Hepatocyte (in vitro differentiated cells): ENCODE data around the gene CCDC34. TPM values are rescaled to one million over a fixed set of nuclear protein-coding genes. Genes with fewer than 3 reads are reported as not detected.

Source experiments
- DNase-seq: peaks from one replicate; pipeline ENCODE4 v3.0.0-alpha.2; 2016; ENCODE audit warnings: low spot score
- H2AFZ ChIP-seq: fragments of 200-600 bp; sonication (generic); 2 replicates; pipeline ENCODE4 v1.6.0; 2016; ENCODE audit warnings: antibody characterized with exemption, mild to moderate bottlenecking
- H3K27ac ChIP-seq: fragments of 200-600 bp; sonication (generic); 2 replicates; pipeline ENCODE4 v1.5.1; 2016; ENCODE audit warnings: mild to moderate bottlenecking
- H3K27me3 ChIP-seq: fragments of 200-600 bp; sonication (generic); 2 replicates; pipeline ENCODE4 v1.6.1; 2016
- H3K36me3 ChIP-seq: fragments of 200-600 bp; sonication (generic); replicated peaks from 2 replicates; pipeline ENCODE4 v1.5.1; 2016; ENCODE audit warnings: low read depth; ENCODE audit not compliant: insufficient read depth
- H3K4me1 ChIP-seq: fragments of 200-600 bp; sonication (generic); 2 replicates; pipeline ENCODE4 v1.5.1; 2016; ENCODE audit warnings: mild to moderate bottlenecking, moderate library complexity; ENCODE audit not compliant: insufficient read depth
- H3K4me2 ChIP-seq: fragments of 200-600 bp; sonication (generic); 2 replicates; pipeline ENCODE4 v1.6.0; 2016
- H3K4me3 ChIP-seq: fragments of 200-600 bp; sonication (generic); 2 replicates; pipeline ENCODE4 v1.5.1; 2016; ENCODE audit warnings: mild to moderate bottlenecking
- H3K79me2 ChIP-seq: fragments of 200-600 bp; sonication (generic); 2 replicates; pipeline ENCODE4 v1.6.0; 2017; ENCODE audit warnings: mild to moderate bottlenecking
- H3K9me2 ChIP-seq: fragments of 200-600 bp; sonication (generic); replicated peaks from 2 replicates; pipeline ENCODE4 v1.6.0; 2017; ENCODE audit warnings: mild to moderate bottlenecking; ENCODE audit not compliant: insufficient read depth
- H3K9me3 ChIP-seq: fragments of 200-600 bp; sonication (generic); 2 replicates; pipeline ENCODE4 v1.5.1; 2016; ENCODE audit warnings: low read depth, mild to moderate bottlenecking
- H4K20me1 ChIP-seq: fragments of 200-600 bp; sonication (generic); 2 replicates; pipeline ENCODE4 v1.6.0; 2016; ENCODE audit warnings: mild to moderate bottlenecking; ENCODE audit not compliant: insufficient read depth, poor library complexity, severe bottlenecking
- CTCF ChIP-seq: fragments of 200-600 bp; sonication (generic); IDR thresholded peaks from 2 replicates; pipeline ENCODE4 v1.5.1; 2016; ENCODE audit warnings: antibody characterized with exemption, mild to moderate bottlenecking; ENCODE audit not compliant: poor library complexity
- EZH2 ChIP-seq: fragments of 200-600 bp; sonication (generic); IDR thresholded peaks from 2 replicates; pipeline ENCODE4 v1.6.1; 2016; ENCODE audit warnings: antibody characterized with exemption, mild to moderate bottlenecking, borderline replicate concordance
- EZH2phosphoT487 ChIP-seq: fragments of 200-600 bp; sonication (generic); IDR thresholded peaks from one replicate; pipeline ENCODE4 v1.6.1; 2018; ENCODE audit warnings: antibody characterized with exemption, mild to moderate bottlenecking, low read depth, moderate library complexity; ENCODE audit not compliant: unreplicated experiment, severe bottlenecking
- WGBS: methylation state at CpG from one replicate; pipeline ENCODE4 v1.1.6; 2016; ENCODE audit warnings: low lambda C conversion rate; ENCODE audit errors: missing lambda C conversion rate; 5-methylcytosine and 5-hydroxymethylcytosine counted together
- polyA plus RNA-seq: library from polyadenylated mRNA; unstranded; fragments of >200 nt; fragmentation: Nextera tagmentation; extraction: Ambion mirVana; gene quantifications from 2 replicates; pipeline ENCODE4 v1.2.1, GENCODE V29; 2016
- total RNA-seq: library from RNA; depleted of rRNA; stranded (reverse); fragments of >200 nt; gene quantifications from 2 replicates; pipeline ENCODE4 v1.2.3, GENCODE V29; 2014

CCDC34 gene
- total and polyA plus RNA-seq, 2 experiments from 2014 or later, result 6.0 to 7.5 TPM

- Histone ChIP-seq H3K4me1 (peaks cover 12% of the 10 kb centered on the region), H3K27me3 (no peaks in the 10 kb centered on the region), H3K4me2 (no peak overlapping the region), H3K79me2 (peaks cover 23% of the 10 kb centered on the region), H4K20me1 (no peaks in the 10 kb centered on the region), H3K4me3 (no peak overlapping the region), H3K36me3 (no peaks in the 10 kb centered on the region), H2AFZ (no peak overlapping the region), H3K9me2 (no peaks in the 10 kb centered on the region), H3K27ac (no peak overlapping the region), H3K9me3 (no peaks in the 10 kb centered on the region)
- no peak for DNase-seq
- TF ChIP-seq CTCF (no peak), EZH2phosphoT487 (no peak)
- WGBS, result 97% methylated on average over 1 of the region's 1 CpG
Observed at GRCh38 chr11:27358296-27358695, 4.7 kb downstream of the CCDC34 start.

- H3K27ac ChIP-seq, result no peak overlapping the region
- DNase-seq, result no peak
- no peaks in the 10 kb centered on the region for H3K27me3 ChIP-seq
- H3K9me2 ChIP-seq, result no peaks in the 10 kb centered on the region
- no peaks in the 10 kb centered on the region for H3K9me3 ChIP-seq
- no peak overlapping the region for H3K4me2 ChIP-seq
- H3K4me3 ChIP-seq, result no peak overlapping the region
- peaks cover 29% of the 10 kb centered on the region for H3K79me2 ChIP-seq
- 95% methylated on average over 4 of the region's 4 CpGs for WGBS
- TF ChIP-seq CTCF (no peak), EZH2 (no peak), EZH2phosphoT487 (no peak)
- H2AFZ ChIP-seq, result no peak overlapping the region
- no peaks in the 10 kb centered on the region for H4K20me1 ChIP-seq
- no peaks in the 10 kb centered on the region for H3K36me3 ChIP-seq
- peaks cover 12% of the 10 kb centered on the region for H3K4me1 ChIP-seq
Observed at GRCh38 chr11:27357250-27357649, 5.8 kb downstream of the CCDC34 start.

- no peaks in the 10 kb centered on the region for H3K9me2 ChIP-seq
- H3K36me3 ChIP-seq, result no peaks in the 10 kb centered on the region
- no peak for DNase-seq
- H3K9me3 ChIP-seq, result no peaks in the 10 kb centered on the region
- H4K20me1 ChIP-seq, result no peaks in the 10 kb centered on the region
- H2AFZ ChIP-seq, result no peak overlapping the region
- H3K79me2 ChIP-seq, result peaks cover 28% of the 10 kb centered on the region
- H3K4me1 ChIP-seq, result peaks cover 12% of the 10 kb centered on the region
- 87% methylated on average over 5 of the region's 5 CpGs for whole genome bisulfite sequencing
- H3K27ac ChIP-seq, result no peak overlapping the region
- H3K4me2 ChIP-seq, result no peak overlapping the region
- no peaks in the 10 kb centered on the region for H3K27me3 ChIP-seq
- no peak overlapping the region for H3K4me3 ChIP-seq
- TF ChIP-seq EZH2 (no peak), CTCF (no peak), EZH2phosphoT487 (no peak)
Observed at GRCh38 chr11:27356624-27357222, 6.3 kb downstream of the CCDC34 start.

- Histone ChIP-seq H3K27me3 (no peaks in the 10 kb centered on the region), H3K4me3 (no peak overlapping the region), H2AFZ (no peak overlapping the region), H3K27ac (no peak overlapping the region), H3K4me1 (peaks cover 7% of the 10 kb centered on the region), H3K36me3 (no peaks in the 10 kb centered on the region), H4K20me1 (no peaks in the 10 kb centered on the region), H3K9me2 (no peaks in the 10 kb centered on the region), H3K4me2 (no peak overlapping the region), H3K79me2 (peaks cover 17% of the 10 kb centered on the region), H3K9me3 (no peaks in the 10 kb centered on the region)
- DNase-seq, result no peak
- TF ChIP-seq CTCF (no peak), EZH2phosphoT487 (no peak), EZH2 (no peak)
- WGBS, result 94% methylated on average over 3 of the region's 3 CpGs
Observed at GRCh38 chr11:27355575-27356104, 7.4 kb downstream of the CCDC34 start.
